Breast epithelium (tissue), 3 donors: ENCODE results near the gene ENPP5.

Experiments used
- CTCF ChIP-seq, 3 donors: fragments of 450-650 bp; IDR thresholded peaks; one replicate each; pipeline ENCODE4 v1.5.1; 2016 to 2017; ENCODE audit warnings: antibody characterized with exemption in 3 of 3, mild to moderate bottlenecking in 3 of 3, moderate library complexity in 3 of 3
- POLR2A ChIP-seq: fragments of 450-650 bp; IDR thresholded peaks from one replicate; pipeline ENCODE4 v1.6.1; 2016; ENCODE audit warnings: antibody characterized with exemption, mild to moderate bottlenecking, moderate library complexity

GRCh38 chr6:46216879-46217278 is 46.1 kb upstream of the ENPP5 start:
- TF ChIP-seq CTCF (IDR thresholded peaks at IDR 0.05) (no peak), POLR2A (no peak)
